GM23338 (cell line): ENCODE data around the gene ENPP7. TPM values are rescaled to one million over a fixed set of nuclear protein-coding genes. Genes with fewer than 3 reads are reported as not detected.
A peak's percentile ranks its signal among the peaks of the same experiment; 100 is the strongest.

Experiments
- ATAC-seq: fragments of 200-7000 bp; cut with Tn5 transposase; 3 replicates; pipeline ENCODE4 v1.9.1; 2020
- DNase-seq: peaks from one replicate; pipeline ENCODE4 v3.0.0-alpha.2; 2015; ENCODE audit warnings: low spot score
- H2AFZ ChIP-seq: fragments of 200-600 bp; sonication (generic); 2 replicates; pipeline ENCODE4 v1.8.0; 2016; ENCODE audit warnings: antibody characterized with exemption, mild to moderate bottlenecking, moderate library complexity
- H3F3A ChIP-seq: fragments of 200-600 bp; sonication (generic); replicated peaks from 2 replicates; pipeline ENCODE4 v1.8.0; 2017; ENCODE audit warnings: antibody characterized with exemption, mixed run types, low read depth
- H3K27ac ChIP-seq: fragments of 200-600 bp; sonication (generic); 2 replicates; pipeline ENCODE4 v1.6.1; 2016; ENCODE audit warnings: low read depth
- H3K27me3 ChIP-seq: fragments of 200-600 bp; sonication (generic); 2 replicates; pipeline ENCODE4 v1.8.0; 2016; ENCODE audit warnings: mild to moderate bottlenecking, mixed run types, moderate library complexity; ENCODE audit not compliant: insufficient read depth
- H3K36me3 ChIP-seq: fragments of 200-600 bp; sonication (generic); 2 replicates; pipeline ENCODE4 v1.8.0; 2016; ENCODE audit warnings: mild to moderate bottlenecking; ENCODE audit not compliant: insufficient read depth
- H3K4me1 ChIP-seq: fragments of 200-600 bp; sonication (generic); 2 replicates; pipeline ENCODE4 v1.8.0; 2016; ENCODE audit warnings: mild to moderate bottlenecking, moderate library complexity; ENCODE audit not compliant: insufficient read depth
- H3K4me2 ChIP-seq: fragments of 200-600 bp; sonication (generic); 2 replicates; pipeline ENCODE4 v1.7.1; 2017; ENCODE audit warnings: mixed run types
- H3K4me3 ChIP-seq: fragments of 200-600 bp; sonication (generic); 2 replicates; pipeline ENCODE4 v1.6.1; 2016; ENCODE audit warnings: mixed run types
- H3K79me2 ChIP-seq: fragments of 200-600 bp; sonication (generic); replicated peaks from 2 replicates; pipeline ENCODE4 v1.8.0; 2017; ENCODE audit warnings: mild to moderate bottlenecking; ENCODE audit not compliant: insufficient read depth
- H3K9me2 ChIP-seq: fragments of 200-600 bp; sonication (generic); 2 replicates; pipeline ENCODE4 v1.8.0; 2017; ENCODE audit not compliant: insufficient read depth
- H4K20me1 ChIP-seq: fragments of 200-600 bp; sonication (generic); replicated peaks from 2 replicates; pipeline ENCODE4 v1.8.0; 2017; ENCODE audit warnings: mild to moderate bottlenecking; ENCODE audit not compliant: insufficient read depth
- H3K27ac Mint-ChIP-seq: 2 replicates; pipeline ENCODE4 v1.8.0; 2020; ENCODE audit warnings: inconsistent platforms, mild to moderate bottlenecking, moderate library complexity, mixed read lengths
- H3K27me3 Mint-ChIP-seq: 3 replicates; pipeline ENCODE4 v1.8.0; 2022; ENCODE audit warnings: low read depth, mild to moderate bottlenecking, moderate library complexity, mixed read lengths, inconsistent platforms; ENCODE audit not compliant: insufficient read depth, poor library complexity
- H3K36me3 Mint-ChIP-seq: 3 replicates; pipeline ENCODE4 v1.8.0; 2021; ENCODE audit warnings: low read depth, mild to moderate bottlenecking, inconsistent platforms, moderate library complexity, mixed read lengths
- H3K4me1 Mint-ChIP-seq: 3 replicates; pipeline ENCODE4 v1.8.0; 2020; ENCODE audit warnings: mild to moderate bottlenecking, inconsistent platforms, mixed read lengths
- H3K4me3 Mint-ChIP-seq: 3 replicates; pipeline ENCODE4 v1.8.0; 2021; ENCODE audit warnings: moderate library complexity, mild to moderate bottlenecking, inconsistent platforms, mixed read lengths
- H3K9me3 Mint-ChIP-seq: 3 replicates; pipeline ENCODE4 v1.8.0; 2020; ENCODE audit warnings: moderate library complexity, mild to moderate bottlenecking, inconsistent platforms, mixed read lengths
- EZH2 ChIP-seq: fragments of 200-600 bp; sonication (generic); IDR thresholded peaks from one replicate; pipeline ENCODE4 v1.8.0; 2017; ENCODE audit warnings: antibody characterized with exemption, mild to moderate bottlenecking, low read depth; ENCODE audit not compliant: unreplicated experiment
- EZH2phosphoT487 ChIP-seq: fragments of 200-600 bp; sonication (generic); IDR thresholded peaks from one replicate; pipeline ENCODE4 v1.8.1; 2018; ENCODE audit warnings: antibody characterized with exemption; ENCODE audit not compliant: unreplicated experiment
- JUNB ChIP-seq: IDR thresholded peaks from one replicate; pipeline ENCODE4 v1.6.1; 2016; ENCODE audit warnings: antibody characterized with exemption; ENCODE audit not compliant: unreplicated experiment
- NANOG ChIP-seq: IDR thresholded peaks from 2 replicates; pipeline ENCODE4 v1.6.1; 2016; ENCODE audit warnings: antibody characterized with exemption, borderline replicate concordance
- POLR2AphosphoS5 ChIP-seq: IDR thresholded peaks from 2 replicates; pipeline ENCODE4 v1.6.1; 2016; ENCODE audit warnings: antibody characterized with exemption, low read depth
- STAT1 ChIP-seq: IDR thresholded peaks from one replicate; pipeline ENCODE4 v1.6.1; 2016; ENCODE audit warnings: antibody characterized with exemption; ENCODE audit not compliant: unreplicated experiment
- ZNF114 ChIP-seq: fragments of 250-450 bp; sonication (Bioruptor Pico); IDR thresholded peaks from 2 replicates; pipeline ENCODE4 v1.5.0; 2020; ENCODE audit warnings: mild to moderate bottlenecking, moderate library complexity
- ZNF331 ChIP-seq: fragments of 250-450 bp; sonication (Bioruptor Pico); IDR thresholded peaks from 2 replicates; pipeline ENCODE4 v1.5.0; 2020; ENCODE audit warnings: low read depth, mild to moderate bottlenecking, moderate library complexity
- polyA plus RNA-seq: library from polyadenylated mRNA; unstranded; fragments of >200 nt; fragmentation: Nextera tagmentation; extraction: Ambion mirVana; gene quantifications from 2 replicates; pipeline ENCODE4 v1.2.1, GENCODE V29; 2016
- total RNA-seq: library from RNA; depleted of rRNA; stranded (reverse); fragments of >200 nt; shearing (Covaris generic); gene quantifications from 2 replicates; pipeline ENCODE4 v1.2.3, GENCODE V29; 2014
- TF ChIP-seq, protein P1 (sequence below): IDR thresholded peaks from 2 replicates; pipeline ENCODE4 v1.6.1; 2016; ENCODE audit warnings: antibody characterized with exemption
- TF ChIP-seq, protein P2 (sequence below), 2 experiments: fragments of 200-600 bp in 1 of 2; sonication (generic) in 1 of 2; conservative IDR thresholded peaks; 2 replicates each; pipeline versions ENCODE4 v1.5.1 to v1.6.1; 2016 to 2017; ENCODE audit warnings: antibody characterized with exemption in 2 of 2, low read depth in 2 of 2, mild to moderate bottlenecking in 2 of 2, moderate library complexity in 1 of 2
- TF ChIP-seq, protein P3 (sequence below): fragments of 250-450 bp; sonication (Bioruptor Pico); IDR thresholded peaks from 2 replicates; pipeline ENCODE4 v1.5.0; 2020; ENCODE audit warnings: mild to moderate bottlenecking, moderate library complexity

Gene ENPP7
- total and polyA plus RNA-seq, 2 experiments from 2014 or later, result not detected

DNA sequence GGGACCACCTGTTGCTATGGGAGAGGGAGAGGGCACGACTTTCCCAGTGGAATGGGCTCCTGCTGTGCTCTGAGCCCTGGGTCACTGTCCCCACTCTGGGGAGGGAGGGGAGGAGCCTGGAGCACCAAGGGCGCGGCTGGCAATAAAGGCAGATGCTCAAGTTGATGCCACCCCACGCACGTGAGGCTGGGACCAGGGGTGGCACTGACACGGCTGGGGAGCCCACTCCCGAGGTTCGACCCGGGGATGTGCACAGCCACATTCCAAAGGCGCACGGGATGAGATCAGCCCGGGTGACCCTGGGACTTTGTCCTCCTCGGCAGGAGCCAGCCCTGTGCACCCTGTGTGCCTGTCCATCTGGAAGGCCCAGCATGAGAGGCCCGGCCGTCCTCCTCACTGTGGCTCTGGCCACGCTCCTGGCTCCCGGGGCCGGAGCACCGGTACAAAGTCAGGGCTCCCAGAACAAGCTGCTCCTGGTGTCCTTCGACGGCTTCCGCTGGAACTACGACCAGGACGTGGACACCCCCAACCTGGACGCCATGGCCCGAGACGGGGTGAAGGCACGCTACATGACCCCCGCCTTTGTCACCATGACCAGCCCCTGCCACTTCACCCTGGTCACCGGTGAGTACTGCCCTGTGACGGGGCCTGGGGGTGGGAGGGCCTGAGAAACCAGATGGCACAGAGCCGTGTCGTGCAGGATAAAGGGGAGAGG, at the start of gene ENPP7 (continued):
- TF ChIP-seq, protein P1, sequence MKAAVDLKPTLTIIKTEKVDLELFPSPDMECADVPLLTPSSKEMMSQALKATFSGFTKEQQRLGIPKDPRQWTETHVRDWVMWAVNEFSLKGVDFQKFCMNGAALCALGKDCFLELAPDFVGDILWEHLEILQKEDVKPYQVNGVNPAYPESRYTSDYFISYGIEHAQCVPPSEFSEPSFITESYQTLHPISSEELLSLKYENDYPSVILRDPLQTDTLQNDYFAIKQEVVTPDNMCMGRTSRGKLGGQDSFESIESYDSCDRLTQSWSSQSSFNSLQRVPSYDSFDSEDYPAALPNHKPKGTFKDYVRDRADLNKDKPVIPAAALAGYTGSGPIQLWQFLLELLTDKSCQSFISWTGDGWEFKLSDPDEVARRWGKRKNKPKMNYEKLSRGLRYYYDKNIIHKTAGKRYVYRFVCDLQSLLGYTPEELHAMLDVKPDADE, result no peak

DNA sequence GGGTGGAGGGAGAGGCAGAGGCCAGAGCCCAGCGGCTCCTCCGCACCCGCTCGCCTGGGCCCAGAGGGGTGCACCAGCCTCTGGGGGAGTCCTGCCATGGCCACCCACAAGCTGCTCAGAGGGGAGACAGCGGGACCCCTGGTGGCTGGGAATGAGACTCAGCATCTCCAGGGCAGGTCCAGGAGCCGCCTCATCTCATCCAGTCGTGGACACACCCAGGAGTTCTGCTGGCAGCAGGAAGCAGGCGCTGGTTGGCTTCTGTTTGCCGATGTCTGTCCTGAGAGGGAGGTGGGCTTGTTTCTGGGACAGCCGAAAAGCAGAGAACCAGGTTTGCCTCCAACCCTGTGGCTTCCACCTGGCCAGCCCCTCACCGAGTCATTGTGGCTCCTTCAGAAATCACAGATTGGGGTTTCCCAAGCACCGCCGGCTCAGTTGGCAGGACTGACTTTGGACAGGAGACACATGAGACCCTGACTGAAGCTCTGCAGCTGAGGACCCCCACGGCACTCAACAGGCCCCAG, 49.6 kb upstream of the ENPP7 start:
- Histone ChIP-seq H3K4me2 (no peak overlapping the region), H3F3A (no peaks in the 10 kb centered on the region), H3K27ac (no peak overlapping the region), H3K4me3 (no peak overlapping the region), H3K36me3 (no peaks in the 10 kb centered on the region), H4K20me1 (no peaks in the 10 kb centered on the region), H3K27me3 (no peaks in the 10 kb centered on the region), H2AFZ (no peak overlapping the region), H3K79me2 (no peaks in the 10 kb centered on the region), H3K9me2 (no peaks in the 10 kb centered on the region), H3K4me1 (no peaks in the 10 kb centered on the region; the same call in 1 of the 2 replicates)
- ATAC-seq (peak; percentile 32), DNase-seq (no peak)
- Mint-ChIP-seq H3K36me3 (no peaks in the 10 kb centered on the region), H3K4me3 (no peak overlapping the region), H3K27ac (no peak overlapping the region), H3K27me3 (peaks cover 5% of the 10 kb centered on the region), H3K9me3 (no peaks in the 10 kb centered on the region; the same call in 2 of the 3 replicates), H3K4me1 (peaks cover 8% of the 10 kb centered on the region)
- TF ChIP-seq NANOG, result no peak
- TF ChIP-seq ZNF114 (CRISPR knock-in tag), result no peak
- TF ChIP-seq EZH2, result no peak
- TF ChIP-seq, protein P2, sequence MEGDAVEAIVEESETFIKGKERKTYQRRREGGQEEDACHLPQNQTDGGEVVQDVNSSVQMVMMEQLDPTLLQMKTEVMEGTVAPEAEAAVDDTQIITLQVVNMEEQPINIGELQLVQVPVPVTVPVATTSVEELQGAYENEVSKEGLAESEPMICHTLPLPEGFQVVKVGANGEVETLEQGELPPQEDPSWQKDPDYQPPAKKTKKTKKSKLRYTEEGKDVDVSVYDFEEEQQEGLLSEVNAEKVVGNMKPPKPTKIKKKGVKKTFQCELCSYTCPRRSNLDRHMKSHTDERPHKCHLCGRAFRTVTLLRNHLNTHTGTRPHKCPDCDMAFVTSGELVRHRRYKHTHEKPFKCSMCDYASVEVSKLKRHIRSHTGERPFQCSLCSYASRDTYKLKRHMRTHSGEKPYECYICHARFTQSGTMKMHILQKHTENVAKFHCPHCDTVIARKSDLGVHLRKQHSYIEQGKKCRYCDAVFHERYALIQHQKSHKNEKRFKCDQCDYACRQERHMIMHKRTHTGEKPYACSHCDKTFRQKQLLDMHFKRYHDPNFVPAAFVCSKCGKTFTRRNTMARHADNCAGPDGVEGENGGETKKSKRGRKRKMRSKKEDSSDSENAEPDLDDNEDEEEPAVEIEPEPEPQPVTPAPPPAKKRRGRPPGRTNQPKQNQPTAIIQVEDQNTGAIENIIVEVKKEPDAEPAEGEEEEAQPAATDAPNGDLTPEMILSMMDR (conservative IDR thresholded peaks at IDR 0.05; ENCODE audit: low read depth in 2 of 2), result no peak; a peak in 1 of 4 replicates
- no peak for TF ChIP-seq JUNB
- TF ChIP-seq STAT1, result no peak
- TF ChIP-seq EZH2phosphoT487, result no peak
- TF ChIP-seq, protein P3, sequence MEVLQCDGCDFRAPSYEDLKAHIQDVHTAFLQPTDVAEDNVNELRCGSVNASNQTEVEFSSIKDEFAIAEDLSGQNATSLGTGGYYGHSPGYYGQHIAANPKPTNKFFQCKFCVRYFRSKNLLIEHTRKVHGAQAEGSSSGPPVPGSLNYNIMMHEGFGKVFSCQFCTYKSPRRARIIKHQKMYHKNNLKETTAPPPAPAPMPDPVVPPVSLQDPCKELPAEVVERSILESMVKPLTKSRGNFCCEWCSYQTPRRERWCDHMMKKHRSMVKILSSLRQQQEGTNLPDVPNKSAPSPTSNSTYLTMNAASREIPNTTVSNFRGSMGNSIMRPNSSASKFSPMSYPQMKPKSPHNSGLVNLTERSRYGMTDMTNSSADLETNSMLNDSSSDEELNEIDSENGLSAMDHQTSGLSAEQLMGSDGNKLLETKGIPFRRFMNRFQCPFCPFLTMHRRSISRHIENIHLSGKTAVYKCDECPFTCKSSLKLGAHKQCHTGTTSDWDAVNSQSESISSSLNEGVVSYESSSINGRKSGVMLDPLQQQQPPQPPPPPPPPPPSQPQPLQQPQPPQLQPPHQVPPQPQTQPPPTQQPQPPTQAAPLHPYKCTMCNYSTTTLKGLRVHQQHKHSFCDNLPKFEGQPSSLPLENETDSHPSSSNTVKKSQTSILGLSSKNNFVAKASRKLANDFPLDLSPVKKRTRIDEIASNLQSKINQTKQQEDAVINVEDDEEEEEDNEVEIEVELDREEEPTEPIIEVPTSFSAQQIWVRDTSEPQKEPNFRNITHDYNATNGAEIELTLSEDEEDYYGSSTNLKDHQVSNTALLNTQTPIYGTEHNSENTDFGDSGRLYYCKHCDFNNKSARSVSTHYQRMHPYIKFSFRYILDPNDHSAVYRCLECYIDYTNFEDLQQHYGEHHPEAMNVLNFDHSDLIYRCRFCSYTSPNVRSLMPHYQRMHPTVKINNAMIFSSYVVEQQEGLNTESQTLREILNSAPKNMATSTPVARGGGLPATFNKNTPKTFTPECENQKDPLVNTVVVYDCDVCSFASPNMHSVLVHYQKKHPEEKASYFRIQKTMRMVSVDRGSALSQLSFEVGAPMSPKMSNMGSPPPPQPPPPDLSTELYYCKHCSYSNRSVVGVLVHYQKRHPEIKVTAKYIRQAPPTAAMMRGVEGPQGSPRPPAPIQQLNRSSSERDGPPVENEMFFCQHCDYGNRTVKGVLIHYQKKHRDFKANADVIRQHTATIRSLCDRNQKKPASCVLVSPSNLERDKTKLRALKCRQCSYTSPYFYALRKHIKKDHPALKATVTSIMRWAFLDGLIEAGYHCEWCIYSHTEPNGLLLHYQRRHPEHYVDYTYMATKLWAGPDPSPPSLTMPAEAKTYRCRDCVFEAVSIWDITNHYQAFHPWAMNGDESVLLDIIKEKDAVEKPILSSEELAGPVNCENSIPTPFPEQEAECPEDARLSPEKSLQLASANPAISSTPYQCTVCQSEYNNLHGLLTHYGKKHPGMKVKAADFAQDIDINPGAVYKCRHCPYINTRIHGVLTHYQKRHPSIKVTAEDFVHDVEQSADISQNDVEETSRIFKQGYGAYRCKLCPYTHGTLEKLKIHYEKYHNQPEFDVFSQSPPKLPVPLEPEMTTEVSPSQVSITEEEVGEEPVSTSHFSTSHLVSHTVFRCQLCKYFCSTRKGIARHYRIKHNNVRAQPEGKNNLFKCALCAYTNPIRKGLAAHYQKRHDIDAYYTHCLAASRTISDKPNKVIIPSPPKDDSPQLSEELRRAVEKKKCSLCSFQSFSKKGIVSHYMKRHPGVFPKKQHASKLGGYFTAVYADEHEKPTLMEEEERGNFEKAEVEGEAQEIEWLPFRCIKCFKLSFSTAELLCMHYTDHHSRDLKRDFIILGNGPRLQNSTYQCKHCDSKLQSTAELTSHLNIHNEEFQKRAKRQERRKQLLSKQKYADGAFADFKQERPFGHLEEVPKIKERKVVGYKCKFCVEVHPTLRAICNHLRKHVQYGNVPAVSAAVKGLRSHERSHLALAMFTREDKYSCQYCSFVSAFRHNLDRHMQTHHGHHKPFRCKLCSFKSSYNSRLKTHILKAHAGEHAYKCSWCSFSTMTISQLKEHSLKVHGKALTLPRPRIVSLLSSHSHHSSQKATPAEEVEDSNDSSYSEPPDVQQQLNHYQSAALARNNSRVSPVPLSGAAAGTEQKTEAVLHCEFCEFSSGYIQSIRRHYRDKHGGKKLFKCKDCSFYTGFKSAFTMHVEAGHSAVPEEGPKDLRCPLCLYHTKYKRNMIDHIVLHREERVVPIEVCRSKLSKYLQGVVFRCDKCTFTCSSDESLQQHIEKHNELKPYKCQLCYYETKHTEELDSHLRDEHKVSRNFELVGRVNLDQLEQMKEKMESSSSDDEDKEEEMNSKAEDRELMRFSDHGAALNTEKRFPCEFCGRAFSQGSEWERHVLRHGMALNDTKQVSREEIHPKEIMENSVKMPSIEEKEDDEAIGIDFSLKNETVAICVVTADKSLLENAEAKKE (CRISPR knock-in tag), result no peak
- TF ChIP-seq POLR2AphosphoS5, result no peak
- TF ChIP-seq, protein P1, result no peak
- TF ChIP-seq ZNF331 (CRISPR knock-in tag), result no peak
